GM23248 (cell line): ENCODE measurements around the gene CRYAB.

ENCODE experiments used
- EZH2 ChIP-seq: fragments of 200-600 bp; sonication (generic); IDR thresholded peaks from 2 replicates; pipeline ENCODE4 v1.6.1; 2018; ENCODE audit warnings: antibody characterized with exemption, mild to moderate bottlenecking; ENCODE audit not compliant: insufficient read depth, poor library complexity, severe bottlenecking
- EZH2phosphoT487 ChIP-seq: fragments of 200-600 bp; sonication (generic); IDR thresholded peaks from 2 replicates; pipeline ENCODE4 v1.6.1; 2018; ENCODE audit warnings: antibody characterized with exemption, moderate library complexity, mild to moderate bottlenecking, low read depth; ENCODE audit not compliant: insufficient read depth

- TF ChIP-seq EZH2phosphoT487 (no peak), EZH2 (no peak)
Measured at GRCh38 chr11:111920908-111921307, 9.3 kb upstream of the CRYAB start.
